Measurements from ENCODE around the gene ANLN.

The ANLN gene

DNA sequence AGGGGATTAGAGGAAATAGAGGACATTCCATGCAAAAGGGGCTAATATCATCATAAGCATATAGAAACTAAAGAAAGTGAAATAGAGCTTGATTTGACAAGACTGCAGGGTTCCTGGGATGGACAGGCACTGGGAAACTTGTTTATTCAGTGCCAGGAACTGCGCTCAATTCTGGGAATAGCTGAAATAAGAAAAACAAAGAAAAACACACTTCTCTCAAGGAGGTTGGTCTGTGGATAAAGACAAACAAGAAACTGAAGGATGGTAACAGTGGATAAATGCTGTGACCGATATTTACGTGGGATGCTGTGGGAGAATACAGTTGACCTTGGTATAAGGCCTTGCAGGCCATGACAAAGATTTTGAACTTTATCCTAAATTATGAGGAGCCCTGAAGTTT, 40.9 kb upstream of the ANLN start:
- no peak overlapping the region for H3K4me3 ChIP-seq (ENCODE audit: low read depth, low read length)
- in situ Hi-C loops (cut with HindIII; ENCODE audit: low sequenced_read_pairs): no loop called here

DNA sequence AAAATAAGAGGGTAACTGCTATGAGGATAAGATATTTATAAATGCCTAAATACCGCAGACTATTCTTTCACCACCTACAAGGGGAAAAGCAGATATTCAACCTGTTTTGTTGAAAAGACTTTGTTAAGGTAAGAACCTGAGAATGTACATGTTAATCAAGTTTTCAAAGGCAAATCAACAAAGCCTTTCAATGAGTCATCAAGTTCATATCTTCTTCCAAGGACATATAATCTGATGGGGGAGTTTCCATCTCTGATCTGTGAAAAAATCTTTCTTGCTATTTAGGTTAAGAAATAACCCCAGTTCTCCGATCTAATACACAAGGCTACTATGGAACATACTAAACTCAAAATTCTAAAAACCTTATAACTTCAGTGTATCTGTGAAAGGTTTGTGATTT, 40.0 kb upstream of the ANLN start:
- no peak overlapping the region for H3K4me3 ChIP-seq (ENCODE audit: low read depth, low read length)
- TF ChIP-seq, protein P1, sequence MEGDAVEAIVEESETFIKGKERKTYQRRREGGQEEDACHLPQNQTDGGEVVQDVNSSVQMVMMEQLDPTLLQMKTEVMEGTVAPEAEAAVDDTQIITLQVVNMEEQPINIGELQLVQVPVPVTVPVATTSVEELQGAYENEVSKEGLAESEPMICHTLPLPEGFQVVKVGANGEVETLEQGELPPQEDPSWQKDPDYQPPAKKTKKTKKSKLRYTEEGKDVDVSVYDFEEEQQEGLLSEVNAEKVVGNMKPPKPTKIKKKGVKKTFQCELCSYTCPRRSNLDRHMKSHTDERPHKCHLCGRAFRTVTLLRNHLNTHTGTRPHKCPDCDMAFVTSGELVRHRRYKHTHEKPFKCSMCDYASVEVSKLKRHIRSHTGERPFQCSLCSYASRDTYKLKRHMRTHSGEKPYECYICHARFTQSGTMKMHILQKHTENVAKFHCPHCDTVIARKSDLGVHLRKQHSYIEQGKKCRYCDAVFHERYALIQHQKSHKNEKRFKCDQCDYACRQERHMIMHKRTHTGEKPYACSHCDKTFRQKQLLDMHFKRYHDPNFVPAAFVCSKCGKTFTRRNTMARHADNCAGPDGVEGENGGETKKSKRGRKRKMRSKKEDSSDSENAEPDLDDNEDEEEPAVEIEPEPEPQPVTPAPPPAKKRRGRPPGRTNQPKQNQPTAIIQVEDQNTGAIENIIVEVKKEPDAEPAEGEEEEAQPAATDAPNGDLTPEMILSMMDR (IDR thresholded peaks at IDR 0.05; ENCODE audit: low read depth, low read length): no peak
- DNase-seq (ENCODE audit: low read depth, low spot score): no peak
- in situ Hi-C loops (cut with HindIII; ENCODE audit: low sequenced_read_pairs): no loop called here

More for the DNA sequence above, 40.9 kb upstream of the ANLN start:
- DNase-seq (ENCODE audit: low read depth, low spot score): no peak
- TF ChIP-seq, protein P1 (IDR thresholded peaks at IDR 0.05; ENCODE audit: low read depth, low read length): no peak

DNA sequence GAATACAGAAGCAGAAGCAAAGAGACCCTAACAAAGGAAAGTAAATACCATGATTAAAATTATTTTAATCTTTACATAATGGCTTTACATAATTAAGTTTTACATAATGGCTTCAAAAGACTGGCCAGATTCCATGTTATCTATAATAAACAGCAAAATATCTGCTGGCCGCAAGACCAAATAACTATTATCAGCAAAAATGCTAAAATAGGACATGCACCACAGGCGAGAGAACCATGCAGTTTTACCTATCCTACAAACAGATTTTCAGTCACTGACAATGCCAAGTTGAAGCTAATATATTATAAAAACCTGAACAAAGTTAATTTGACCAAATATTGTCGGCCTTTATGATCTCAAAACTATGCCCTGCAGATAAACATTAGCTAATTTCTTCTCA, 34.2 kb upstream of the ANLN start:
- H3K4me3 ChIP-seq (ENCODE audit: low read depth, low read length): no peak overlapping the region
- TF ChIP-seq, protein P1 (IDR thresholded peaks at IDR 0.05; ENCODE audit: low read depth, low read length): no peak
- DNase-seq (ENCODE audit: low read depth, low spot score): no peak
- in situ Hi-C loops (cut with HindIII; ENCODE audit: low sequenced_read_pairs): no loop called here

DNA sequence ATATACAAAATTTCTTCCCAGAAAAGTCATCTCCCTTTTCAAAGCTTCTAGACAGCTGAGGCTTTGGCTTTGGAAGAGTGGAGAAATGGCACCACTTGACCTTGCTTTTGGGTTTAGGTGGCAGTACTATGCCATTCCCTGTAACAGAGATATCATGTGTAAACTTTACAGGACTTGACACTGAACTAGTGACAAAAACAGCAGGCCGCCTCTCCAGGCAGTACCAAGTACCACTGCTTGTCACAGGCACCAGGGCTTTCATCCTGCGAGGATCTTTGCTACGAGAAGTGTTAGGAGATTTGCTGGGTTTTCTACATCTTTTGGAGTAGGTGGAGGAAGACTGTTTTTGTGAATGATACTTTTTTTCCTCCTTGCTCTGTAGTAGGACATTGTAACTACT, 32.6 kb upstream of the ANLN start:
- H3K4me3 ChIP-seq (ENCODE audit: low read depth, low read length): no peak overlapping the region
- DNase-seq (ENCODE audit: low read depth, low spot score): no peak
- TF ChIP-seq, protein P1 (IDR thresholded peaks at IDR 0.05; ENCODE audit: low read depth, low read length): no peak
- in situ Hi-C loops (cut with HindIII; ENCODE audit: low sequenced_read_pairs): no loop called here

DNA sequence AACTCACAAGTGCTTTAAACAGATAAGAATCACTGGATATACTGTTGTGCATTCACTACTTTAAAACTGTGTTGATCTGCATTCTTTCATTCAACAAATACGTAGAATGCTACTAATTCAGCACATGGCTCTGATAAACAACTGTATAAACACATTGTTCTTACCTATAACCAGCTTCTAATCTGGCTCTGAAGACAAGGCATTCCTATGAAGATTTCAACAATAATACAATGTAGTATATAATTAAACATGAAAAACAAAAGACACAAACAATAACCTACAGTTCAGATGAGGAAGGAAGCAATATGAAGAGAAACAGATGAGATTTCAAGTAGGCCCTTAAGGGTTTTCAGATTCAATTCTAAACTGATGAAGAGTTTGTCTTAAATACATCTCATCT, 31.1 kb upstream of the ANLN start:
- TF ChIP-seq, protein P1 (IDR thresholded peaks at IDR 0.05; ENCODE audit: low read depth, low read length): no peak
- no peak for DNase-seq (ENCODE audit: low read depth, low spot score)
- in situ Hi-C loops (cut with HindIII; ENCODE audit: low sequenced_read_pairs): no loop called here
- H3K4me3 ChIP-seq (ENCODE audit: low read depth, low read length): no peak overlapping the region

DNA sequence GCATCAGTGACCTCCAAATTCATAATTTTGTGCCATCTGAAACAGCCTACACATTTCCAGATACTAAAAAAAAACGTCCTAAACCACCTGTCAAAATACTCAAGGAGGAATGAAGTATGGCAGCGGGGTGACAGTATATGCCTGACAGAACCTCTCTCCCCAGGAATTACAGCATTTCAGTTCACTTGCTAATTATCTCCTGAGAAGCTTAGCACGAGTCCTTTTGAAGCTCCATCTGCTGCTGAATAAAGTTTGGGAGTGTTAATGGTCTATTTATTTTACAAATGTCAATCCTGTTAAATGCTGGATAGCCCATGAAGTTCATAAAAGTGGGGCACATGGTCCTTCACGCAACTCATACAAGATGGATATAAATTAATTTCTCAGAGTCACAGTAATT, 29.4 kb upstream of the ANLN start:
- TF ChIP-seq, protein P1 (IDR thresholded peaks at IDR 0.05; ENCODE audit: low read depth, low read length): no peak
- no peak overlapping the region for H3K4me3 ChIP-seq (ENCODE audit: low read depth, low read length)
- DNase-seq (ENCODE audit: low read depth, low spot score): no peak
- in situ Hi-C loops (cut with HindIII; ENCODE audit: low sequenced_read_pairs): no loop called here

DNA sequence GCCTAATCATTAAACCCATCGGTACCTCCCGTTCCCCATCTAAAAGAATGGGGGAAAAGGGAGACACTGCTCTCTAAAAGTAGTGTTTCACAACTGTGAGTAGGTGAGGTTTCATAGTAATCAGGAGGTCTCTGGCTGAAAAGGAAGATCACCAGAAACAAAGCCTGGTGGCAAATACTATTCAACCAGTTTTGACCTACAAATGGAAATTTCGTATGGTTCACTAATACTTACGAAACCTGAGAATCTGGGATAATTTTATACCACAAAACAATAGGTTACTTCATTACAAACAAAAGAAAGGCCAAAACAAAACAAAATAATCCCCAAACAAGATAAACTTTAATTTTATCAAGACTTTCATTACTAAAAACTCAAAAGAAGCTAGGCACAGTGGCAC, 28.4 kb upstream of the ANLN start:
- H3K4me3 ChIP-seq (ENCODE audit: low read depth, low read length): no peak overlapping the region
- in situ Hi-C loops (cut with HindIII; ENCODE audit: low sequenced_read_pairs): no loop called here
- TF ChIP-seq, protein P1 (IDR thresholded peaks at IDR 0.05; ENCODE audit: low read depth, low read length): no peak
- DNase-seq (ENCODE audit: low read depth, low spot score): no peak
